H9 (cell line): ENCODE results near the gene MPPE1. TPM values are rescaled to one million over a fixed set of nuclear protein-coding genes. Genes with fewer than 3 reads are reported as not detected.

Experiments used
- DNase-seq: peaks from one replicate; pipeline ENCODE4 v3.0.0-alpha.2; 2017
- H2AFZ ChIP-seq: one replicate; pipeline ENCODE4 v1.6.1; 2013; ENCODE audit warnings: mild to moderate bottlenecking, low read length, control low read depth, moderate library complexity
- H2AK5ac ChIP-seq: 2 replicates; pipeline ENCODE4 v1.6.1; 2013; ENCODE audit warnings: low read length, control low read depth, mixed read lengths; ENCODE audit not compliant: insufficient read length
- H2BK120ac ChIP-seq: one replicate; pipeline ENCODE4 v1.6.1; 2013; ENCODE audit warnings: low read depth, mild to moderate bottlenecking, low read length, control low read depth, inconsistent platforms; ENCODE audit not compliant: poor library complexity, severe bottlenecking
- H2BK12ac ChIP-seq: 2 replicates; pipeline ENCODE4 v1.6.1; 2013; ENCODE audit warnings: low read length, control low read depth, mixed read lengths, low read depth; ENCODE audit not compliant: insufficient read length
- H2BK15ac ChIP-seq: 2 replicates; pipeline ENCODE4 v1.6.1; 2013; ENCODE audit warnings: low read depth, low read length, control low read depth
- H2BK20ac ChIP-seq: one replicate; pipeline ENCODE4 v1.6.1; 2013; ENCODE audit warnings: low read depth, mild to moderate bottlenecking, low read length, control low read depth, inconsistent platforms; ENCODE audit not compliant: poor library complexity, severe bottlenecking
- H2BK5ac ChIP-seq: 2 replicates; pipeline ENCODE4 v1.6.1; 2013; ENCODE audit warnings: low read length, control low read depth, mixed read lengths; ENCODE audit not compliant: insufficient read length
- H3K14ac ChIP-seq: 2 replicates; pipeline ENCODE4 v1.6.1; 2013; ENCODE audit warnings: low read length, control low read depth; ENCODE audit not compliant: insufficient read depth
- H3K18ac ChIP-seq: 2 replicates; pipeline ENCODE4 v1.6.1; 2013; ENCODE audit warnings: low read depth, mild to moderate bottlenecking, mixed read lengths, low read length, control low read depth; ENCODE audit not compliant: insufficient read length
- H3K23ac ChIP-seq: 2 replicates; pipeline ENCODE4 v1.6.1; 2013; ENCODE audit warnings: low read length, control low read depth, mixed read lengths, low read depth; ENCODE audit not compliant: insufficient read length
- H3K23me2 ChIP-seq: 2 replicates; pipeline ENCODE4 v1.6.1; 2013; ENCODE audit warnings: low read depth, mild to moderate bottlenecking, mixed read lengths, low read length, control low read depth; ENCODE audit not compliant: insufficient read length, poor library complexity, severe bottlenecking
- H3K27ac ChIP-seq: 2 replicates; pipeline ENCODE4 v1.5.1; 2013; ENCODE audit warnings: low read length, control low read depth, mixed read lengths, low read depth; ENCODE audit not compliant: insufficient read length
- H3K27me3 ChIP-seq: 2 replicates; pipeline ENCODE4 v1.6.1; 2013; ENCODE audit warnings: low read length, control low read depth, inconsistent platforms; ENCODE audit not compliant: insufficient read depth
- H3K4ac ChIP-seq: 2 replicates; pipeline ENCODE4 v1.6.1; 2013; ENCODE audit warnings: low read depth, mild to moderate bottlenecking, control low read depth, inconsistent platforms, low read length, moderate library complexity
- H3K4me1 ChIP-seq: 2 replicates; pipeline ENCODE4 v1.6.1; 2013; ENCODE audit warnings: low read length, control low read depth, inconsistent platforms; ENCODE audit not compliant: insufficient read depth
- H3K4me2 ChIP-seq: 2 replicates; pipeline ENCODE4 v1.6.1; 2013; ENCODE audit warnings: low read length, control low read depth, mixed read lengths; ENCODE audit not compliant: insufficient read length, insufficient read depth
- H3K56ac ChIP-seq: 2 replicates; pipeline ENCODE4 v1.6.1; 2013; ENCODE audit warnings: low read depth, mild to moderate bottlenecking, mixed read lengths, low read length, control low read depth; ENCODE audit not compliant: insufficient read length
- H3K79me1 ChIP-seq: 2 replicates; pipeline ENCODE4 v1.6.1; 2013; ENCODE audit warnings: low read depth, mild to moderate bottlenecking, moderate library complexity, low read length, control low read depth, inconsistent platforms; ENCODE audit not compliant: insufficient read depth, poor library complexity, severe bottlenecking
- H3K79me2 ChIP-seq: 2 replicates; pipeline ENCODE4 v1.6.1; 2013; ENCODE audit warnings: low read length, control low read depth, inconsistent platforms; ENCODE audit not compliant: insufficient read depth
- H3K9ac ChIP-seq: 2 replicates; pipeline ENCODE4 v1.6.1; 2013; ENCODE audit warnings: low read length, control low read depth, mixed read lengths; ENCODE audit not compliant: insufficient read length; ENCODE audit errors: extremely low read depth
- H3K9me3 ChIP-seq: one replicate; pipeline ENCODE4 v1.6.1; 2013; ENCODE audit warnings: low read depth, low read length, inconsistent platforms; ENCODE audit not compliant: control insufficient read depth
- H3T11ph ChIP-seq: one replicate; pipeline ENCODE4 v1.6.1; 2013; ENCODE audit warnings: mild to moderate bottlenecking, low read length, control low read depth, inconsistent platforms
- H4K20me1 ChIP-seq: one replicate; pipeline ENCODE4 v1.6.1; 2013; ENCODE audit not compliant: control insufficient read depth, insufficient read length, insufficient read depth
- H4K5ac ChIP-seq: 2 replicates; pipeline ENCODE4 v1.6.1; 2013; ENCODE audit warnings: low read depth, mild to moderate bottlenecking, mixed read lengths, low read length, control low read depth; ENCODE audit not compliant: insufficient read length
- H4K8ac ChIP-seq: replicated peaks from 2 replicates; pipeline ENCODE4 v1.6.1; 2013; ENCODE audit warnings: low read length, control low read depth, mixed read lengths, low read depth; ENCODE audit not compliant: insufficient read length
- H4K91ac ChIP-seq: 2 replicates; pipeline ENCODE4 v1.6.1; 2013; ENCODE audit warnings: low read depth, mild to moderate bottlenecking, moderate library complexity, mixed read lengths, low read length, control low read depth; ENCODE audit not compliant: insufficient read length
- H3K27ac Mint-ChIP-seq, 3 experiments: 2 replicates in 2 of 3; 3 replicates in 1 of 3; pipeline ENCODE4 v1.8.0; 2020 to 2021; ENCODE audit warnings: mixed read lengths in 3 of 3, mild to moderate bottlenecking in 1 of 3, moderate library complexity in 1 of 3
- H3K27me3 Mint-ChIP-seq: 2 replicates; pipeline ENCODE4 v1.8.0; 2021; ENCODE audit warnings: low read depth, mild to moderate bottlenecking, moderate library complexity, mixed read lengths
- H3K36me3 Mint-ChIP-seq, 3 experiments: 2 replicates in 2 of 3; 3 replicates in 1 of 3; pipeline ENCODE4 v1.8.0; 2020 to 2021; ENCODE audit warnings: low read depth in 3 of 3, mixed read lengths in 3 of 3; ENCODE audit not compliant: insufficient read depth in 1 of 3
- H3K4me1 Mint-ChIP-seq, 2 experiments: 2 replicates each; pipeline ENCODE4 v1.8.0; 2020; ENCODE audit warnings: mixed read lengths in 2 of 2
- H3K4me3 Mint-ChIP-seq, 2 experiments: 2 replicates in 1 of 2; 3 replicates in 1 of 2; pipeline ENCODE4 v1.8.0; 2020 to 2021; ENCODE audit warnings: mild to moderate bottlenecking in 2 of 2, mixed read lengths in 2 of 2, moderate library complexity in 1 of 2
- H3K9me3 Mint-ChIP-seq, 2 experiments: 2 replicates in 1 of 2; 3 replicates in 1 of 2; pipeline ENCODE4 v1.8.0; 2020; ENCODE audit warnings: mild to moderate bottlenecking in 2 of 2, mixed read lengths in 2 of 2, moderate library complexity in 1 of 2
- WGBS: extraction: QIAGEN DNeasy Blood & Tissue Kit; methylation state at CpG from one replicate; pipeline ENCODE4 v1.1.7; 2013; ENCODE audit warnings: missing lambda C conversion rate, low lambda C conversion rate, mixed read lengths; ENCODE audit not compliant: insufficient read length; ENCODE audit errors: extremely low coverage; 5-methylcytosine and 5-hydroxymethylcytosine counted together
- total RNA-seq: library from RNA; stranded (reverse); gene quantifications from 2 replicates; pipeline ENCODE4 v1.2.1, GENCODE V29; 2021
- TF ChIP-seq, protein P1 (sequence below): fragments of 200-600 bp; sonication (generic); conservative IDR thresholded peaks from 3 replicates; pipeline ENCODE4 v1.8.0; 2021; ENCODE audit warnings: antibody characterized with exemption, mild to moderate bottlenecking

MPPE1 gene
- total RNA-seq, 1 experiment from 2014 or later: 13.2 TPM

DNA sequence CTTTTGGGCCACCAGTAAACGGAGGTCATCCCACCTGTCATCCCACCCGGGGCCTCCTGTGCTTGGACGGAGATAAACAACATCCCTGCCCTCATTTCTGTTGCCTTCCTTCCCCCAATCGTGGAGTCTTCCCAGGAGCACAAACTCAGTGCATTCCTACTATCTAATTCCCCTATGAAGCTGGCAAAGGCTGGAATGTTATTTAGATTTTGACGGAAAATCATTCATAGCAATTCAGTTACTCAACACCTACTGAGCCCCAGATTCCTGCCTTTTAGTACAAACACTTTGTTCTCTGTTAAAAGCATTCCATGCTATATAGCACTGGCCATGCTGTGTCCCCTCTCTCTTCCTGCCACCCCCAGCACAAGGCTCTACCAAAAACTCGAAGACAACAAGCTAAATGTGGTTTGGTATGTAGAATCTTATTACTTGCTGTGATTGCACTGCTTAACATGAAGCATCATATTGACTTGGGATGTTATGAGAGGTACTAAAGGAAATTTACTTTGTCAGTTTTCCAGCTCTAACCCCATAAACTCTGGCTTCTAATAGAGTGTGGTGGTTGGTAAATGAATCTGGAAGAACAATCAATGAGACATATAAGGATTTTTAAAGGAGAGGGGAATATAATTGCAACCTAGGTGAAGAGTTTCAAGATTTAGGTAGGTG is 40.9 kb upstream of the MPPE1 start:
- H3K4me1 ChIP-seq: peaks cover 2% of the 10 kb centered on the region; the same call in 1 of the 2 replicates
- Mint-ChIP-seq H3K4me3 (peak overlapping the region in 1 of 2 experiments; percentile 23; a peak in 2 of 5 replicates), H3K27ac (no peak overlapping the region; a peak in 1 of 7 replicates), H3K9me3 (no peaks in the 10 kb centered on the region), H3K27me3 (peaks cover 3% of the 10 kb centered on the region), H3K4me1 (peaks cover 28 to 34% of the 10 kb centered on the region in 2 experiments), H3K36me3 (no peaks in the 10 kb centered on the region)
- H3K9ac ChIP-seq: no peak overlapping the region
- H2AK5ac ChIP-seq: no peak overlapping the region
- no peak overlapping the region for H2BK15ac ChIP-seq
- TF ChIP-seq, protein P1, sequence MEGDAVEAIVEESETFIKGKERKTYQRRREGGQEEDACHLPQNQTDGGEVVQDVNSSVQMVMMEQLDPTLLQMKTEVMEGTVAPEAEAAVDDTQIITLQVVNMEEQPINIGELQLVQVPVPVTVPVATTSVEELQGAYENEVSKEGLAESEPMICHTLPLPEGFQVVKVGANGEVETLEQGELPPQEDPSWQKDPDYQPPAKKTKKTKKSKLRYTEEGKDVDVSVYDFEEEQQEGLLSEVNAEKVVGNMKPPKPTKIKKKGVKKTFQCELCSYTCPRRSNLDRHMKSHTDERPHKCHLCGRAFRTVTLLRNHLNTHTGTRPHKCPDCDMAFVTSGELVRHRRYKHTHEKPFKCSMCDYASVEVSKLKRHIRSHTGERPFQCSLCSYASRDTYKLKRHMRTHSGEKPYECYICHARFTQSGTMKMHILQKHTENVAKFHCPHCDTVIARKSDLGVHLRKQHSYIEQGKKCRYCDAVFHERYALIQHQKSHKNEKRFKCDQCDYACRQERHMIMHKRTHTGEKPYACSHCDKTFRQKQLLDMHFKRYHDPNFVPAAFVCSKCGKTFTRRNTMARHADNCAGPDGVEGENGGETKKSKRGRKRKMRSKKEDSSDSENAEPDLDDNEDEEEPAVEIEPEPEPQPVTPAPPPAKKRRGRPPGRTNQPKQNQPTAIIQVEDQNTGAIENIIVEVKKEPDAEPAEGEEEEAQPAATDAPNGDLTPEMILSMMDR: no peak
- H3K27ac ChIP-seq: no peak overlapping the region
- no peak overlapping the region for H2BK20ac ChIP-seq
- H4K20me1 ChIP-seq: no peaks in the 10 kb centered on the region
- no peak overlapping the region for H2BK5ac ChIP-seq
- peaks cover 3% of the 10 kb centered on the region for H3K23me2 ChIP-seq
- H2AFZ ChIP-seq: no peak overlapping the region
- H4K91ac ChIP-seq: no peak overlapping the region
- H3K14ac ChIP-seq: no peak overlapping the region
- WGBS: no CpG with 5 or more reads among the region's 6 CpGs
- H3K23ac ChIP-seq: no peak overlapping the region
- no peaks in the 10 kb centered on the region for H3K9me3 ChIP-seq
- no peaks in the 10 kb centered on the region for H3K79me1 ChIP-seq
- H3K27me3 ChIP-seq: no peaks in the 10 kb centered on the region
- no peak overlapping the region for H3K18ac ChIP-seq
- DNase-seq: no peak
- no peak overlapping the region for H3K4ac ChIP-seq
- H3K56ac ChIP-seq: no peak overlapping the region
- no peak overlapping the region for H2BK120ac ChIP-seq
- H2BK12ac ChIP-seq: no peak overlapping the region
- no peak overlapping the region for H3K4me2 ChIP-seq
- H3T11ph ChIP-seq: no peak overlapping the region
- no peak overlapping the region for H4K5ac ChIP-seq
- no peak overlapping the region for H4K8ac ChIP-seq
- H3K79me2 ChIP-seq: no peaks in the 10 kb centered on the region
